Ascending aorta (tissue), 2 donors: ENCODE data around the gene PSMB3. TPM values are rescaled to one million over a fixed set of nuclear protein-coding genes. Genes with fewer than 3 reads are reported as not detected.

ENCODE experiments used
- DNase-seq, 2 donors: peaks; one replicate each; pipeline ENCODE4 v3.0.0-alpha.2; 2019; ENCODE audit warnings: low spot score in 2 of 2
- H3K27ac ChIP-seq, 2 donors: fragments of 200-600 bp; sonication (generic); one replicate each; pipeline ENCODE4 v1.5.1; 2016 to 2017; ENCODE audit warnings: mild to moderate bottlenecking in 1 of 2
- H3K27me3 ChIP-seq: fragments of 200-600 bp; sonication (generic); one replicate; pipeline ENCODE4 v1.5.1; 2017
- H3K36me3 ChIP-seq, 2 donors: fragments of 200-600 bp; sonication (generic); one replicate each; pipeline ENCODE4 v1.5.1; 2016
- H3K4me1 ChIP-seq, 2 donors: fragments of 200-600 bp; sonication (generic); one replicate each; pipeline ENCODE4 v1.5.1; 2016 to 2017; ENCODE audit warnings: mild to moderate bottlenecking in 1 of 2
- H3K4me3 ChIP-seq, 2 donors: fragments of 200-600 bp; sonication (generic); one replicate each; pipeline ENCODE4 v1.5.1; 2016 to 2017; ENCODE audit warnings: mild to moderate bottlenecking in 1 of 2
- H3K9me3 ChIP-seq, 2 donors: fragments of 200-600 bp; sonication (generic); one replicate each; pipeline ENCODE4 v1.5.1; 2016
- CTCF ChIP-seq, 3 experiments: fragments of 200-600 bp in 2 of 3; fragments of 450-650 bp in 1 of 3; sonication (generic) in 2 of 3; IDR thresholded peaks; one replicate each; pipeline ENCODE4 v1.5.1; 2016 to 2019; ENCODE audit warnings: antibody characterized with exemption in 3 of 3, mild to moderate bottlenecking in 1 of 3, moderate library complexity in 1 of 3
- intact Hi-C: fragments of 100-400 bp; cut with DNase I; formaldehyde crosslinking; loops from one replicate; pipeline ENCODE4 v1.15.1; 2023
- total RNA-seq: library from RNA; depleted of rRNA; stranded (reverse); fragments of >200 nt; gene quantifications from one replicate; pipeline ENCODE4 v1.1.0, GENCODE V29; 2016

Gene PSMB3
- total RNA-seq, 1 donor from 2014 or later = 189 TPM

GRCh38 chr17:38740806-38741205, 11.7 kb upstream of the PSMB3 start:
- intact Hi-C loops = no loop called here
- Histone ChIP-seq H3K4me3 (no peak overlapping the region), H3K4me1 (peaks cover 0 to 20% of the 10 kb centered on the region in 2 donors), H3K36me3 (peaks cover 21 to 39% of the 10 kb centered on the region in 2 donors), H3K27ac (peak overlapping the region in 1 of 2 donors; percentile 67), H3K27me3 (no peaks in the 10 kb centered on the region), H3K9me3 (no peaks in the 10 kb centered on the region)
- no peak for DNase-seq
- TF ChIP-seq CTCF (IDR thresholded peaks at IDR 0.05) = no peak

GRCh38 chr17:38741461-38741860, 11.1 kb upstream of the PSMB3 start:
- no peak for DNase-seq
- peaks cover 21 to 33% of the 10 kb centered on the region in 2 donors for H3K36me3 ChIP-seq
- no peak for TF ChIP-seq CTCF (IDR thresholded peaks at IDR 0.05)
- H3K4me1 ChIP-seq = peaks cover 0 to 24% of the 10 kb centered on the region in 2 donors
- H3K27ac ChIP-seq = peak overlapping the region; percentile 67 to 78
- intact Hi-C loops = no loop called here
- H3K4me3 ChIP-seq = no peak overlapping the region
- no peaks in the 10 kb centered on the region for H3K9me3 ChIP-seq
- no peaks in the 10 kb centered on the region for H3K27me3 ChIP-seq

GRCh38 chr17:38741921-38742410, 10.6 kb upstream of the PSMB3 start:
- intact Hi-C loops = no loop called here
- H3K4me3 ChIP-seq = no peak overlapping the region
- peaks cover 18 to 31% of the 10 kb centered on the region in 2 donors for H3K36me3 ChIP-seq
- H3K9me3 ChIP-seq = no peaks in the 10 kb centered on the region
- H3K27ac ChIP-seq = peak overlapping the region; percentile 67 to 78
- H3K4me1 ChIP-seq = peaks cover under 1 to 29% of the 10 kb centered on the region in 2 donors
- DNase-seq = no peak
- TF ChIP-seq CTCF (IDR thresholded peaks at IDR 0.05) = no peak
- H3K27me3 ChIP-seq = no peaks in the 10 kb centered on the region

- H3K36me3 ChIP-seq = peaks cover 15 to 24% of the 10 kb centered on the region in 2 donors
- peak in 1 of 2 donors; percentile 83 for DNase-seq
- H3K27me3 ChIP-seq = no peaks in the 10 kb centered on the region
- no peak overlapping the region for H3K4me3 ChIP-seq
- H3K4me1 ChIP-seq = peaks cover 3 to 31% of the 10 kb centered on the region in 2 donors
- peak overlapping the region; percentile 67 to 78 for H3K27ac ChIP-seq
- TF ChIP-seq CTCF (IDR thresholded peaks at IDR 0.05) = no peak
- intact Hi-C loops = no loop called here
- H3K9me3 ChIP-seq = no peaks in the 10 kb centered on the region
Measured at GRCh38 chr17:38742411-38743308, 9.9 kb upstream of the PSMB3 start.

GRCh38 chr17:38743556-38744171, 8.9 kb upstream of the PSMB3 start:
- Histone ChIP-seq H3K4me1 (peaks cover 3 to 31% of the 10 kb centered on the region in 2 donors), H3K4me3 (no peak overlapping the region), H3K9me3 (no peaks in the 10 kb centered on the region), H3K36me3 (peaks cover 9 to 14% of the 10 kb centered on the region in 2 donors), H3K27me3 (no peaks in the 10 kb centered on the region), H3K27ac (peak overlapping the region; percentile 43 to 67)
- no peak for DNase-seq
- intact Hi-C loops = no loop called here
- no peak for TF ChIP-seq CTCF (IDR thresholded peaks at IDR 0.05)
